Measurements from ENCODE around the gene APOH.

APOH gene

GRCh38 chr17:66233023-66233753, 4.0 kb upstream of the APOH start:
- no peak for DNase-seq

- DNase-seq = no peak
These were observed 1.8 kb upstream of the APOH start for GRCh38 chr17:66230922-66231591.

GRCh38 chr17:66229783-66230538, 746 bp upstream of the APOH start:
- no peak for DNase-seq

GRCh38 chr17:66227212-66228045, 1.8 kb downstream of the APOH start:
- DNase-seq = no peak

GRCh38 chr17:66222798-66223350, 6.3 kb downstream of the APOH start:
- DNase-seq = no peak

- no peak for DNase-seq
These were observed 7.3 kb downstream of the APOH start for GRCh38 chr17:66221755-66222530.

- no peak for DNase-seq
These were observed 7.9 kb downstream of the APOH start for GRCh38 chr17:66221343-66221742.

- DNase-seq = no peak
These were observed 9.0 kb downstream of the APOH start for GRCh38 chr17:66220079-66220835.

- DNase-seq = no peak
These were observed 13.7 kb downstream of the APOH start for GRCh38 chr17:66215529-66215911.

- peak; percentile 9 for DNase-seq
These were observed 14.2 kb downstream of the APOH start for GRCh38 chr17:66214884-66215528.

GRCh38 chr17:66211047-66211810, 18.0 kb downstream of the APOH start:
- no peak for DNase-seq

- no peak for DNase-seq
These were observed 19.0 kb downstream of the APOH start for GRCh38 chr17:66210208-66210574.

- DNase-seq = no peak
These were observed 21.3 kb downstream of the APOH start for GRCh38 chr17:66207936-66208335.

- DNase-seq = no peak
These were observed 25.8 kb downstream of the APOH start for GRCh38 chr17:66203274-66204015.

GRCh38 chr17:66200685-66201092, 28.5 kb downstream of the APOH start:
- DNase-seq = no peak

GRCh38 chr17:66198242-66198641, 31.0 kb downstream of the APOH start:
- no peak for DNase-seq

- no peak for DNase-seq
These were observed 36.9 kb downstream of the APOH start for GRCh38 chr17:66192378-66192687.

- peak; percentile 14 for DNase-seq
These were observed 37.4 kb downstream of the APOH start, which contains the start of gene CEP112 for GRCh38 chr17:66191593-66192377. Gene CEP112 (minus strand): TSS chr17:66192133.

Measured in DMS79 (cell line).